Stimulated activated CD8-positive, alpha-beta memory T cell treated with anti-CD3 and anti-CD28 coated beads, Interleukin-15, amount 100 ng/mL, for 24 hours (primary cell): Measurements from ENCODE around the gene CD81.
A peak's percentile ranks its signal among the peaks of the same experiment; 100 is the strongest.

Experiments
- DNase-seq: peaks from one replicate; pipeline ENCODE4 v3.0.0-alpha.2; 2020; ENCODE audit warnings: low read depth

Gene CD81

DNA sequence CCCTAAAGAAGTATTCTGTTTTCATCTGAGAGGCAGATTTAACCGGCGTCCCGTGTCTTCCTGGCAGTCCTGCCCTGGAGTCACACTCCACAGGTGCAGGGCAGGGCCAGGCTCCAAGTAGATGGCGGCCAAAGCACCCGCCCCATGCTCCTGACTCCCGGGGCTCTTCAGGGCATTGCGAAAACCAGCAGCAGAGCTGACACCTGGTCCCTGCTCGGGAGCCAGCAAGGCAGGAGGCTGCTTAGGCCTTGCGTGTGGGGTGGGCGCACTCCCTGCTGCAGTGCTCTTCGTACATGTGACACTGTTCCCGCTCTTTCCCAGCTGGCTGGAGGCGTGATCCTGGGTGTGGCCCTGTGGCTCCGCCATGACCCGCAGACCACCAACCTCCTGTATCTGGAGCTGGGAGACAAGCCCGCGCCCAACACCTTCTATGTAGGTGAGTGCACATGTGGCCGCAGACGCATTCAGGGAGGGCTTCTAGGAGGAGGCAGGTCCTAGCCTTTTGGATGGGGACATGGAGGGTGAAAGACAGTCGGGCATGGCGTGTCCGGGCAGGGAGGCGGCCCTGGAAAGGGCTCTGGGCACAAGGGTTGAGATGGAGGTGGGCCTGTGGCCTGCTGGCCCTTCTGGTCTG is 13.1 kb downstream of the CD81 start:
- DNase-seq: no peak

GRCh38 chr11:2390725-2391151 is 13.6 kb downstream of the CD81 start:
- no peak for DNase-seq

GRCh38 chr11:2391181-2391975 is 14.3 kb downstream of the CD81 start:
- no peak for DNase-seq

GRCh38 chr11:2392241-2392959 is 15.3 kb downstream of the CD81 start:
- DNase-seq: no peak

DNA sequence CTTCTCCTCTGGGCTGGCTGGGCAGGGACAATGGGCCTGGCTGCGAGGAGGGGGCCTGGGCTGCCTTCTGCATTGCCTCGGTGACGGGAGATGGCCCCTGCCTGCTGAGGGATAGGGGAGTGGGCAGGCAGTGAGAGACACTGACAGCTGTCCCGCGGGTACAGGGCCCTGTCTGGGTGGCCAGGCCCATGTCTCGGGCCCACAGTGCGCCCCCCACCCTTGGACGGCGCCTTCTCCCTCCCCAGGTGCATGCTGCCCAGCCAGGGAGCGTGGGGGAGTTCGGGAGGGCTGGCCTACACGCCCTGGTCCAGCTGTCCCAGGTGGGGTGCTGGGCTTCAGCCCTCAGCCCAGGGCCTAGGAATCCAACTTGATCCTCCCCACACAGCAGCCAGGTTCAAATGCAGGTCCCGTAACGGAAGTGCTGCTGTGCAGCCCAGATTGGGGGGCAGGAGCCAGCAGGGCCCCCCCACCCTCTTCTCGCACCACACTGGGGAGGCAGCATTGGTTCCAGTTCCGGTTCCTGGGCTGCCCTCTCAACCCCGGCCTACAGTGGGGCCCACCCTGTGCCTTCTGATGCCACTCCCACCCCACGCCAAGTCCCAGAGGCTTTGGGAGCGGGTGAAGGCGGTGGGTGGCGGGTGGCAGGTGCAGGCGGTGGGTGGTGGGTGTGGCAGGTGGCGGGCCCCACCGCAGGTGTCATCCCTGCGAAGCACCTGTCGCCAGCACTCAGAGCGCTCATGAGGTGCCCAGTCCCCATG is 16.2 kb downstream of the CD81 start:
- no peak for DNase-seq

DNA sequence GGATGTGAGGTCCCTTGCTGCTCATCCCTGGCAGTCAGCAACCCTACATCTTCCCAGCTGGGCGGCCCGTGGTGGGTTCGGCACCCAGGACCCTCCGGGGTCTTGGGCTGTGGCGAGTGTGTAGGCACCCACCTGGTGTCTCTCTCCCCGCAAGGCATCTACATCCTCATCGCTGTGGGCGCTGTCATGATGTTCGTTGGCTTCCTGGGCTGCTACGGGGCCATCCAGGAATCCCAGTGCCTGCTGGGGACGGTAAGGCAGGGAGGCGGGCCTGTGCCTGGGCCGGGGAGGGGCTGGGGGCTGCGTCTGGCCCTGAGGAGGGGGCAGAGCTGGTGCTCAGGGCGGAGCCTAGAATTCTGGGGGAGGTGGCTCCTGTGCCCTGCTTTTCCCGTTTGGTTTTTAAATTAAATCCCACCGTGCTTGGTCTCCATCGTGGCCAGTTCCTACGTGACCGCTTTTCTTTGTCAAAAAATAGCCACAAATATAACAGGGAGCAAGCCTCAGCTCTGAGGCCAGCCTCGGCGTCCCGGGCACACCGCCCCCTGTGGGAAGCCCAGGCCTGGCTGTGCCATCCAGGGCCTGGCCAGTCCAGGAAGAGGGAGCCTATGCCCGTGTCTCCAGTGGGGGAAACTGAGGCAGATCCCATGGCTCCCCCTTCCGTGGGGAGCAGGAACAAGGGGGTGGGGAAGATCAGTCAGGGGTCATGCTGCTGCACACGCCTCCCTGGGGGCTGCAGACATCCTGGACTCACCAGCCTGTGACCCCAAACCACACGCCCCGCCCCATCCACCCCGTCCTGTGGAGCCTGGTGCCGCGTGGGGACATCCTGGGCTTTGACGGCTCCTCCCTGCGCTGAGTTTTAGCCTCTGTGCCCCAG is 17.1 kb downstream of the CD81 start:
- no peak for DNase-seq

DNA sequence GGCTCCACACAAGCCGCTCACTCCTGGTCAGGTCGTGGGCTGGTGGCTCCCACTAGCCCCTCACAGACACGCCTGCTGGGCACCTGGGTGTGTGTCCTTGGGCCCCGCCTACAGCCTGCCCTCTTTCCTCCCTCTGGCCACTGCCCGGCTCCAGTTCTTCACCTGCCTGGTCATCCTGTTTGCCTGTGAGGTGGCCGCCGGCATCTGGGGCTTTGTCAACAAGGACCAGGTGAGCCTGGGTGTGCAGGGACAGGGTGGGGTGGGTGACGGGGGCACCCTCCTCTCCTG is 17.7 kb downstream of the CD81 start:
- no peak for DNase-seq

- no peak for DNase-seq
These were observed 18.2 kb downstream of the CD81 start for GRCh38 chr11:2395211-2395730.

GRCh38 chr11:2395856-2396255 is 18.7 kb downstream of the CD81 start:
- no peak for DNase-seq

- no peak for DNase-seq
These were observed 19.4 kb downstream of the CD81 start for GRCh38 chr11:2396471-2396870.

GRCh38 chr11:2397005-2397404 is 19.9 kb downstream of the CD81 start:
- DNase-seq: no peak

DNA sequence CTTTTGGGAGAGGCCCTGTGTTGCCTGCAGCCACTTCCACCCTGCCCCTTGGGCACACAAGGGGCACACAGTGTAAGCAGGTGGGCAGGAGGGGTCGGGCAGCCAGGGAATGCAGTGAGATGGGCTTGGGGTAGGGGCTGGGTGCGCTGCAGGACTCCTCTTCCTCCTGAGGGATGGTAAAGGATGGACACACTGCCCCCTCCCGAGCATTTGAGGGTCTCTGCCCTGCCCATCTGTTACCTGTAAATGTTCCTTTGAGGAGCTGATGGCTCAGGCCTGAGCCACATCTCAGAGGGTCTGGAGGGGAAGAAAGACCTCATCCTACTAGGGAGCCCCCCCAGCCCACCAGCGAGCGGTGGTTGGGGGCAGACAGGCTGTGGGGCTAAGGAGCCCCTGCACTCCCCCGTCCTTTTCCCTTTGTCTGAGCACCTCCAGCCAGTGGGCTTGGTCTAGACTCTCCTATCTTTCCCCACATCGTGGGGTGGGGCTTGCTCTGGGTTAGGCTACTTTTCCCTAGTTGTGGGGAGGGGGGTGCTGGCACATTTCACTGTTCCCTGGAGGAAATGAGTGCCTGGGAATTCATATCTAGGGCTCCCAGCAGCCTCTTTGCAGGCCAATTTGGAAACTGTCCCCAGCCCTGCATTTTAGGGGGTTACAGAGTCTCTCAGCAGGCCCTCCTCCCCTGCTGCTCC is 21.7 kb downstream of the CD81 start:
- no peak for DNase-seq

DNA sequence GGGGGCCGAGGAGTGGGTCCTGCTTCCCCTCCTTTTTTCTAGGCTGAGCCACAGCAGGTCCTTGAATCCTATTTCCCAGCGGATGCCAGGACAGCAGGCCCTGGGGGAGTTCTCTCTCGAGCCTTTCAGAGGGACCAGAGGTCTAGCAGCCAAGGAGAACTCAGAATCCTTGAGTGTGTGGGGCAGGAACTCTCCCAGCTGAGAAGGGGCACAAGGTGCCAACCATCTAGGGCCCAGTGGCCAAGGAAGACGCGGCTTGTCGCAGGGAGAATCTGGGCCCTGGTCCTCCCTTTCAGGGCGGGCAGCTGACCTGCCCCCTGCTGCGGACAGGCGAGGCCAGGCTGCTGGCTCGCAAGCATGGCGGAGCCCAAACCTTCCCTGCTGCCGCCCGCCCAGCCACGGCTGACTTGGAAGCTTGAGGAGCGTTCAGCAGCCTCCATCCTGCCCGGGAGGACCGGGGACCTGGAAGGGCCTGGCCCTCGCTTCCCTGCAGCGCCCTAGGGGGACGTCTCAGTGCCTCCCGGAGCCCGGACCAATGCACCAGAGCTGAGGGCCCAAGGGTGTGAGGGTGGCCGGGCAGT is 22.5 kb downstream of the CD81 start:
- no peak for DNase-seq

- peak; percentile 99 for DNase-seq
These were observed 23.1 kb downstream of the CD81 start, which contains the start of gene TSSC4 for GRCh38 chr11:2400069-2400761. TSSC4 (plus strand) TSS chr11:2400750; CDS start chr11:2402634, 1,884 bp downstream.

DNA sequence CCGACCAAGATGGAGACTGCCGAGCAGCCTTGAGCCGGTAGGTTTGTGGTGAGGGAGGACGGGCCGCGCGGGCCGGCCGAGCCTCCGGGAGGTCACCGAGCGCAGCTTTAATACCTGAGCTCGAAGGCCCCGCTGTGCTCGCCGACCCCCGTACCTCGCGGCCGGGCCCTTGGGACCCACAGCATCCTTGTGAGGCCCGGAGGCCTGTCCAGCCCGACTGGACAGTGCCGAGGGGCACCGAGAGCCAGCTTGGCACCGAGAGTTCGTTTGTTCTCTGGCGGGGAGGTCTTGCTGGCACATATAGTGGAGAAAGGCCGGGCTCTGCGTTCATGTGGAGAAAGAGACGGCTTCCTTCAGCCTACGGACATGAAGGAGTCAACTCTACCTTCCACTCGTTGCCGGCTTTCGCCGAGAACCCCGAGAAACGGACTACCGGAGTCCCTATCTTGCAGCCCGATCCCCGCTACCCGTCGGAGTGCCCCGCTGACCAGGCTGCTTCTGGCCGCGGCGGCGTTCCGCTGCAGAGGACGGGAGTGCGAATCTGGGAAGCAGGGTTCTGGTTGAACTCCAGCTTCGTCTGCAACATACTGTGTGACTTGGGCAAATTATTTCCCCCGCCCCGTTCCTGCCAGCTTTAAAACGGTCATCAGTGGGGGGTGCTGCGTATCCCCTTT is 23.8 kb downstream of the CD81 start:
- DNase-seq: no peak

DNA sequence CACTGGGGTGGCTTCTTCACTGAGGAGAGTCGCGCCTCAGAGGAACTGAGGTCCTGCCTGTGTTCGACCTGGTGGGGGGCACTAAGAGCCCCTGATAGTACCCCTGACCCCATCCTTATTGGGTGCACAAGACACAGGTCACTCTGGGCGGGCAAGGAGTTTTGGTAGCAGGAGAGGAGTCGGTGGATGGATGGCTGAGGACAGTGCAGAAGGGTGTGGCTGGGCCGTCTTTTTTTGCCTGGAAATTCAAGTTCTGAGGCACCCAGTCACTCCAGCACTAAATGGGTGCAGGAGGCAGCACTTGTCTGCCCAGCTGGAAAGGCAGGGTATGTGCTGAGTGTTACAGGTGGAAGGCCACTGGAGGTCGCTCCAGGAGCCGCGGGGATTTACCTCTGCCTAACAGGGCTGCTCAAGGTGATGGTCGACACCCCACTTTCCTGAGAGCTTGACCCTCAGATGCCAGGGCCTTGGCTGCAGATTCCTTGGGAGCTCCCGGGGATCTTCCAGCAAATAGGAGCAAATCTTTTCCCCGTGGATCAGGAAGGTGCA is 24.4 kb downstream of the CD81 start:
- DNase-seq: no peak

GRCh38 chr11:2402106-2402505 is 25.0 kb downstream of the CD81 start:
- no peak for DNase-seq

GRCh38 chr11:2402890-2403645 is 26.0 kb downstream of the CD81 start:
- no peak for DNase-seq
